Ishikawa (cell line): ENCODE results near the gene CBX4.

Experiments
- CEBPB ChIP-seq: IDR thresholded peaks from 2 replicates; pipeline ENCODE4 v1.6.1; 2012
- CREB1 ChIP-seq: IDR thresholded peaks from 2 replicates; pipeline ENCODE4 v1.6.1; 2012; ENCODE audit warnings: low read depth
- EGR1 ChIP-seq: IDR thresholded peaks from 2 replicates; pipeline ENCODE4 v1.6.1; 2012
- EP300 ChIP-seq: IDR thresholded peaks from 2 replicates; pipeline ENCODE4 v1.6.1; 2012; ENCODE audit warnings: borderline replicate concordance
- RAD21 ChIP-seq: IDR thresholded peaks from 2 replicates; pipeline ENCODE4 v1.6.1; 2012; ENCODE audit warnings: low read depth
- TAF1 ChIP-seq: IDR thresholded peaks from 2 replicates; pipeline ENCODE4 v1.6.1; 2012; ENCODE audit warnings: low read depth, mild to moderate bottlenecking
- TEAD4 ChIP-seq: IDR thresholded peaks from 2 replicates; pipeline ENCODE4 v1.6.1; 2012
- ZBTB7A ChIP-seq: IDR thresholded peaks from 2 replicates; pipeline ENCODE4 v1.6.1; 2012; ENCODE audit warnings: low read depth
- TF ChIP-seq, protein P1 (sequence below): IDR thresholded peaks from 2 replicates; pipeline ENCODE4 v1.6.1; 2012
- TF ChIP-seq, protein P2 (sequence below): IDR thresholded peaks from 2 replicates; pipeline ENCODE4 v1.6.1; 2012; ENCODE audit warnings: low read depth, mild to moderate bottlenecking
- TF ChIP-seq, protein P3 (sequence below): IDR thresholded peaks from 2 replicates; pipeline ENCODE4 v1.6.1; 2012

DNA sequence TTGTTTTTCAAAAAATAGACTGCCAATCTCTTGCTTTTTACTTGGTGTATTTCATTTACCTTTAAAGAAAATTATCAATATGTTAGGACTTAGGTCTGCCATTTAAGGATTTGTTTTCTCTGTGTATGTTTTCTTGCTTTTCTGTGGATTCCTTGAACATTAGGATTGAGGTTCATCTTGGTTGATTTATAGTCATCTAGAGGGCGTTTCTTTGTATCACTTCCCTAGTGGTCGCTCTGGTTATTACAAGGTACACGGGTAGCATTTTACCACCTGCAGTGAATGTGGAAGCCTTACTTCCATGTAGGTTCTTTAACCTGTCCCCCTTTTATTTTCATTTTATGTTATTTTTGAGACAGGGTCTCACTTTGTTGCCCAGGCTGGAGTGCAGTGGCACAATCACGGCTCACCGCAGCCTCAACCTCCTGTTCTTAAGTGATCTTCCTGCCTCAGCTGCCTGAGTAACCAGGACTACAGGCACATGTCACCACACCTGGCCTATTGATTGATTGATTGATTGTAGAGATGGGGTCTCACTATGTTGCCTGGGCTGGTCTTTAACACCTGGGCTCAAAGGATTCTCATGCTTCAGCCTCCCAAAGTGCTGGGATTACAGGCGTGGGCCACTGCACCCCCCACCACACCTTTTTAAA, 35.2 kb upstream of the CBX4 start:
- TF ChIP-seq CEBPB (no peak), TEAD4 (no peak), ZBTB7A (no peak), RAD21 (0 out of 2 replicates have a peak, but pooled peaks have one; percentile 24), EP300 (no peak), CREB1 (no peak), TAF1 (no peak), EGR1 (no peak)
- TF ChIP-seq, protein P1, sequence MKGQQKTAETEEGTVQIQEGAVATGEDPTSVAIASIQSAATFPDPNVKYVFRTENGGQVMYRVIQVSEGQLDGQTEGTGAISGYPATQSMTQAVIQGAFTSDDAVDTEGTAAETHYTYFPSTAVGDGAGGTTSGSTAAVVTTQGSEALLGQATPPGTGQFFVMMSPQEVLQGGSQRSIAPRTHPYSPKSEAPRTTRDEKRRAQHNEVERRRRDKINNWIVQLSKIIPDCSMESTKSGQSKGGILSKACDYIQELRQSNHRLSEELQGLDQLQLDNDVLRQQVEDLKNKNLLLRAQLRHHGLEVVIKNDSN, result no peak
- TF ChIP-seq, protein P2, sequence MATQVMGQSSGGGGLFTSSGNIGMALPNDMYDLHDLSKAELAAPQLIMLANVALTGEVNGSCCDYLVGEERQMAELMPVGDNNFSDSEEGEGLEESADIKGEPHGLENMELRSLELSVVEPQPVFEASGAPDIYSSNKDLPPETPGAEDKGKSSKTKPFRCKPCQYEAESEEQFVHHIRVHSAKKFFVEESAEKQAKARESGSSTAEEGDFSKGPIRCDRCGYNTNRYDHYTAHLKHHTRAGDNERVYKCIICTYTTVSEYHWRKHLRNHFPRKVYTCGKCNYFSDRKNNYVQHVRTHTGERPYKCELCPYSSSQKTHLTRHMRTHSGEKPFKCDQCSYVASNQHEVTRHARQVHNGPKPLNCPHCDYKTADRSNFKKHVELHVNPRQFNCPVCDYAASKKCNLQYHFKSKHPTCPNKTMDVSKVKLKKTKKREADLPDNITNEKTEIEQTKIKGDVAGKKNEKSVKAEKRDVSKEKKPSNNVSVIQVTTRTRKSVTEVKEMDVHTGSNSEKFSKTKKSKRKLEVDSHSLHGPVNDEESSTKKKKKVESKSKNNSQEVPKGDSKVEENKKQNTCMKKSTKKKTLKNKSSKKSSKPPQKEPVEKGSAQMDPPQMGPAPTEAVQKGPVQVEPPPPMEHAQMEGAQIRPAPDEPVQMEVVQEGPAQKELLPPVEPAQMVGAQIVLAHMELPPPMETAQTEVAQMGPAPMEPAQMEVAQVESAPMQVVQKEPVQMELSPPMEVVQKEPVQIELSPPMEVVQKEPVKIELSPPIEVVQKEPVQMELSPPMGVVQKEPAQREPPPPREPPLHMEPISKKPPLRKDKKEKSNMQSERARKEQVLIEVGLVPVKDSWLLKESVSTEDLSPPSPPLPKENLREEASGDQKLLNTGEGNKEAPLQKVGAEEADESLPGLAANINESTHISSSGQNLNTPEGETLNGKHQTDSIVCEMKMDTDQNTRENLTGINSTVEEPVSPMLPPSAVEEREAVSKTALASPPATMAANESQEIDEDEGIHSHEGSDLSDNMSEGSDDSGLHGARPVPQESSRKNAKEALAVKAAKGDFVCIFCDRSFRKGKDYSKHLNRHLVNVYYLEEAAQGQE, result no peak
- TF ChIP-seq, protein P3, sequence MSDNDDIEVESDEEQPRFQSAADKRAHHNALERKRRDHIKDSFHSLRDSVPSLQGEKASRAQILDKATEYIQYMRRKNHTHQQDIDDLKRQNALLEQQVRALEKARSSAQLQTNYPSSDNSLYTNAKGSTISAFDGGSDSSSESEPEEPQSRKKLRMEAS, result no peak
